Stimulated activated CD4-positive, alpha-beta T cell treated with anti-CD3 and anti-CD28 coated beads, Interleukin-12 subunit alpha, Interleukin-12 subunit beta, amount 100 ng/mL, for 4 hours (primary cell): ENCODE results near the gene PMS2.
"Not testable (repeated sequence)": the region's sequence is repeated elsewhere in the genome, so short reads cannot be mapped to it uniquely, and the experiment has no call there.

Experiments used
- DNase-seq: peaks from one replicate; pipeline ENCODE4 v3.0.0-alpha.2; 2020

The PMS2 gene

GRCh38 chr7:6015917-6016652 is 7.2 kb upstream of the PMS2 start:
- no peak for DNase-seq

GRCh38 chr7:6012355-6013104 is 3.7 kb upstream of the PMS2 start:
- no peak for DNase-seq

- DNase-seq = no peak
These were observed 2.7 kb upstream of the PMS2 start for GRCh38 chr7:6011541-6011940.

GRCh38 chr7:6010370-6010769 is 1.5 kb upstream of the PMS2 start:
- DNase-seq = not testable (repeated sequence)

GRCh38 chr7:6007835-6008590 is 836 bp downstream of the PMS2 start:
- not testable (repeated sequence) for DNase-seq

GRCh38 chr7:6007386-6007785 is 1.5 kb downstream of the PMS2 start:
- no peak for DNase-seq

GRCh38 chr7:5997210-5997808 is 11.5 kb downstream of the PMS2 start:
- no peak for DNase-seq

- not testable (repeated sequence) for DNase-seq
These were observed 21.8 kb downstream of the PMS2 start for GRCh38 chr7:5987061-5987460.

GRCh38 chr7:5979680-5980314 is 29.1 kb downstream of the PMS2 start:
- not testable (repeated sequence) for DNase-seq

GRCh38 chr7:5973580-5973979 is 35.3 kb downstream of the PMS2 start:
- DNase-seq = not testable (repeated sequence)

- not testable (repeated sequence) for DNase-seq
These were observed 38.4 kb downstream of the PMS2 start, which contains the start of gene RSPH10B for GRCh38 chr7:5970347-5970911. Gene RSPH10B, minus strand, starts transcription at chr7:5970689. Its CDS starts 3,573 bp downstream, at chr7:5967116.

- DNase-seq = not testable (repeated sequence)
These were observed 45.0 kb downstream of the PMS2 start for GRCh38 chr7:5963810-5964209.

- not testable (repeated sequence) for DNase-seq
These were observed 45.6 kb downstream of the PMS2 start for GRCh38 chr7:5963205-5963604.

GRCh38 chr7:5934945-5935450 is 73.9 kb downstream of the PMS2 start:
- not testable (repeated sequence) for DNase-seq

GRCh38 chr7:5931905-5932644 is 76.8 kb downstream of the PMS2 start:
- not testable (repeated sequence) for DNase-seq

- DNase-seq = not testable (repeated sequence)
These were observed 77.6 kb downstream of the PMS2 start for GRCh38 chr7:5931250-5931649.

GRCh38 chr7:5930290-5930689 is 78.6 kb downstream of the PMS2 start:
- not testable (repeated sequence) for DNase-seq

- not testable (repeated sequence) for DNase-seq
These were observed 82.5 kb downstream of the PMS2 start for GRCh38 chr7:5926263-5926870.

- DNase-seq = not testable (repeated sequence)
These were observed 84.2 kb downstream of the PMS2 start for GRCh38 chr7:5924630-5925029.

- DNase-seq = not testable (repeated sequence)
These were observed 84.7 kb downstream of the PMS2 start for GRCh38 chr7:5924180-5924579.
